C4-2B (cell line): ENCODE data around the gene UBE2F.

Experiments
- CTCF ChIP-seq: fragments of 450-650 bp; conservative IDR thresholded peaks from 2 replicates; pipeline ENCODE4 v1.5.1; 2017; ENCODE audit warnings: mild to moderate bottlenecking
- ZFX ChIP-seq: fragments of 450-650 bp; IDR thresholded peaks from 2 replicates; pipeline ENCODE4 v1.6.1; 2017

GRCh38 chr2:238084761-238085160, 117.9 kb downstream of the UBE2F start:
- TF ChIP-seq CTCF = no peak
- TF ChIP-seq ZFX = no peak
